Lower leg skin (tissue), 3 donors: ENCODE data around the gene EVA1A.
"Not testable (repeated sequence)": the region's sequence is repeated elsewhere in the genome, so short reads cannot be mapped to it uniquely, and the experiment has no call there.

ENCODE experiments used
- POLR2A ChIP-seq, 2 donors: fragments of 450-650 bp; IDR thresholded peaks; one replicate each; pipeline ENCODE4 v1.6.1; 2016 to 2017; ENCODE audit warnings: antibody characterized with exemption in 2 of 2, mild to moderate bottlenecking in 1 of 2, moderate library complexity in 1 of 2
- TF ChIP-seq, protein P1 (sequence below), 3 donors: fragments of 450-650 bp; IDR thresholded peaks; one replicate each; pipeline ENCODE4 v1.5.1; 2016; ENCODE audit warnings: antibody characterized with exemption in 3 of 3, mild to moderate bottlenecking in 3 of 3, moderate library complexity in 2 of 3

DNA sequence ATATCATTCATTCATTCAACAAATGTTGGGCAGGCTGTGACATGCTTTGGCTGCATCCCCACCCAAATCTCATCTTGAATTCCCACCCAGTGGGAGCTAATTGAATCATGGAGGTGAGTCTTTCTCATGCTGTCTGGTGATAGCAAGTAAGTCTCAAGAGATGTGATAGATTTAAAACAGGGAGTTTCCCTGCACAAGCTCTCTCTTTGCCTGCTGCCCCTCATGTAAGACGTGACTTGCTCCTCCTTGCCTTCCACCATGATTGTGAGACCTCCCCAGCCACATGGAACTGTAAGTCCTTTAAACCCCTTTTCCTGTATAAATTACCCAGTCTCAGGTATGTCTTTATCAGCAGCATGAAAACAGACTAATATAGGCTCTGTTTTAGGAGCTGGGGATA, 83.0 kb downstream of the EVA1A start:
- TF ChIP-seq, protein P1, sequence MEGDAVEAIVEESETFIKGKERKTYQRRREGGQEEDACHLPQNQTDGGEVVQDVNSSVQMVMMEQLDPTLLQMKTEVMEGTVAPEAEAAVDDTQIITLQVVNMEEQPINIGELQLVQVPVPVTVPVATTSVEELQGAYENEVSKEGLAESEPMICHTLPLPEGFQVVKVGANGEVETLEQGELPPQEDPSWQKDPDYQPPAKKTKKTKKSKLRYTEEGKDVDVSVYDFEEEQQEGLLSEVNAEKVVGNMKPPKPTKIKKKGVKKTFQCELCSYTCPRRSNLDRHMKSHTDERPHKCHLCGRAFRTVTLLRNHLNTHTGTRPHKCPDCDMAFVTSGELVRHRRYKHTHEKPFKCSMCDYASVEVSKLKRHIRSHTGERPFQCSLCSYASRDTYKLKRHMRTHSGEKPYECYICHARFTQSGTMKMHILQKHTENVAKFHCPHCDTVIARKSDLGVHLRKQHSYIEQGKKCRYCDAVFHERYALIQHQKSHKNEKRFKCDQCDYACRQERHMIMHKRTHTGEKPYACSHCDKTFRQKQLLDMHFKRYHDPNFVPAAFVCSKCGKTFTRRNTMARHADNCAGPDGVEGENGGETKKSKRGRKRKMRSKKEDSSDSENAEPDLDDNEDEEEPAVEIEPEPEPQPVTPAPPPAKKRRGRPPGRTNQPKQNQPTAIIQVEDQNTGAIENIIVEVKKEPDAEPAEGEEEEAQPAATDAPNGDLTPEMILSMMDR (IDR thresholded peaks at IDR 0.05), result not testable (repeated sequence)
- TF ChIP-seq POLR2A (IDR thresholded peaks at IDR 0.05), result not testable (repeated sequence)
